Measurements from ENCODE around the gene BCAS3.
"Not testable (repeated sequence)": the region's sequence is repeated elsewhere in the genome, so short reads cannot be mapped to it uniquely, and the experiment has no call there.

The BCAS3 gene

GRCh38 chr17:60944751-60945150, 267.1 kb downstream of the BCAS3 start:
- no peak for DNase-seq

GRCh38 chr17:60947100-60947499, 269.4 kb downstream of the BCAS3 start:
- DNase-seq = no peak

GRCh38 chr17:60947543-60947942, 269.9 kb downstream of the BCAS3 start:
- no peak for DNase-seq

GRCh38 chr17:60952747-60953146, 275.1 kb downstream of the BCAS3 start:
- no peak for DNase-seq

DNA sequence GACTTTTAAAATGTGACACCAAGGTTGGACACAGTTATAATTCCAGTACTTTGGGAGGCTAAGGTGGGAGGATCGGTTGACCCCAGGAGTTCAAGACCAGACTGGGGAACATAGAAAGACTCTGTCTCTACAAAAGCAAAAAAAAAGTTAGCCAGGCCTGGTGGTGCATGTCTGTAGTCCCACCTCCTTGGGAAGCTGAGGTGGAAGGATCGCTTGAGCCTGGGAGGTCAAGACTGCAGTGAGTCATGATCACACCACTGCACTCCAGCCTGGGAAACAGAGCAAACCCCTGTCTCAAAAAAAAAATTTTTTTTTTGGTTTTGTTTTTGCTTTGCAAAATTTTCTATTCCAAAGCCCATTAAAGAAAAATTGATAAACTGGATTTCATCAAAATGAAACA, 281.4 kb downstream of the BCAS3 start:
- no peak for DNase-seq

GRCh38 chr17:60959696-60960095, 282.0 kb downstream of the BCAS3 start:
- DNase-seq = no peak

- no peak for DNase-seq
Observed at GRCh38 chr17:60960398-60961065, 282.9 kb downstream of the BCAS3 start.

DNA sequence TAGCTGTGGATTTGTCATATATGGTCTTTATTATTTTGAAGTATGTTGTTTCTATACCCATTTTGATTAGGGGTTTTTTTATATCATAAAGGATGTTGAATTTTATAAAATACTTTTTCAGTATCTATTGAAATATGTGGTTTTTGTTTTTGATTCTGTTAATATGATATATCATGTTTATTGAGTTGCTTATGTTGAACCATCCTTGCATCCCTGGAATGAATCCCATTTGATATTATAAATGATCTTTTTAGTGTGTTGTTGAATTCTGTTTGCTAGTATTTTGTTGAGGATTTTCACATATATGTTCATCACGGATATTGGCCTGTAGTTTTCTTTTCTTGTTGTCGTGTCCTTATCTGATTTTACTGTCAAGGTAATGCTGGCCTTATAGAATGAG, 286.5 kb downstream of the BCAS3 start:
- no peak for DNase-seq

DNA sequence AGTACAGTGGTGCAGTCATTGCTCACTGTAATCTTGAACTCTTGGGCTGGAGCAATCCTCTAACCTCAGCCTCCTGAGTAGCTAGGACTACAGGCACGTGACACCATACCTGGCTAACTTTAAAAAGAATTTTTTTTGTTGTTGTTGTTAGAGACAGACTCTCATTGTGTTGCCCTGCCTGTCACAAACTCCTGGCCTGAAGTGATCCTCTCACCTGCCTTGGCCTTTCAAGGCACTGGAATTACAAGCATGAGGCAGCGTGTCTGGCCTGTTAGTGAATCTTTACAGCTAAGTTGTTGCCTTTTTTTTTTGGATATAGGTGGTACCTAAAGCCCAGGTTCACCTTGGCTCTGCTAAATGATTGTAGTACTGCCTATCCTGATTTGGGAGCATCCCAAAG, 290.6 kb downstream of the BCAS3 start:
- no peak for DNase-seq

GRCh38 chr17:60969500-60970037, 291.9 kb downstream of the BCAS3 start:
- no peak for DNase-seq

- DNase-seq = no peak
Observed at GRCh38 chr17:60970741-60971140, 293.1 kb downstream of the BCAS3 start.

- peak; percentile 4 to 8 for DNase-seq
Observed at GRCh38 chr17:60971515-60972369, 294.1 kb downstream of the BCAS3 start.

DNA sequence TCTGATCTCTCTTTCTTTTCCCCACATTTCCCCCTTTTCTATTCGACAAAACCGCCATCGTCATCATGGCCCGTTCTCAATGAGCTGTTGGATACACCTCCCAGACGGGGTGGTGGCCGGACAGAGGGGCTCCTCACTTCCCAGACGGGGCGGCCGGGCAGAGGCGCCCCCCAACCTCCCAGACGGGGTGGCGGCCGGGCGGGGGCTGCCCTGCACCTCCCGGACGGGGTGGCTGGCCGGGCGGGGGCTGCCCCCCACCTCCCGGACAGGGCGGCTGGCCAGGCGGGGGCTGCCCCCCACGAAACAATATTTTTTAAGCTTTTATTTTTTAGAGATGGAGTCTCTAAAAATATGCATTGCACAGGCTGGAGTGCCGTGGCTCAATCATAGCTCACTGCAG, 299.2 kb downstream of the BCAS3 start:
- DNase-seq = not testable (repeated sequence)

DNA sequence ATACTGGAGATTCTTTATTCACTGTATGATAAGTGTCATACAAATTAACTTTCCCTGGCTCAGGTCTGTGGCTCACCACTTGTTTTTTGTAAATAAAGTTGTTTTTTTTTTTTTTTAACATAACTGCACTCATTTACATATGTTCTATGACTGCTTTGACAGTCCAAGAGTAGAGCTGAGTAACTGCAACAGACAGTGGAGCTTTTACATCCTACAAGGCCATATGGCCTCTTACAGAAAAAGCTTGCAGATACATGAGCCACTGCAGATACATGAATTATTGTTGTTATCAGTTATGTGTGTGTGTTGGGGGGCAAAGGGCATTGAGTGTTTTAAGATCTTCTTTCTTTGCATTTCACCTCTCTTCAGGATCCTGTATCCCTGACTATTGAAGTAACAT, 311.7 kb downstream of the BCAS3 start:
- DNase-seq = no peak

GRCh38 chr17:60989846-60990245, 312.2 kb downstream of the BCAS3 start:
- no peak for DNase-seq

DNA sequence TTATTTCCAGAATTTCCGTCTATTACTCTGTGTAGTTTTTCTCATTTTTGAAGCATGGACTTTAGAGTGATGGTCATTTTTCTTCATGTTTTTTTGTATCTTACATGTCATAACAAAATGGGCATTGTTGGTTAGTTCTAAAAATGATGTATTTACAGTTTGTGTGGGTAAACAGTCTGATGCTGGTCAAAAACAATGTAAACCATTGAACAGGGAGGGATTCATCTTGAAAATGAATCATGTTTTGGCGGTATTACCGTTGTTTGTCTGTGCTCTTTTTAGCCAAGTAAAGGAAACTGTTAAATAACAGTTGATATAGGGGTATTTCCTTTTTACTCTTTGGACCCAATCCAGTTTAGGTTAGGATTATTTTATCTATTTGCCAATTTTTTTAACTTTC, 315.8 kb downstream of the BCAS3 start:
- no peak for DNase-seq

GRCh38 chr17:60995680-60996079, 318.0 kb downstream of the BCAS3 start:
- no peak for DNase-seq

- no peak for DNase-seq
Observed at GRCh38 chr17:61000911-61001310, 323.3 kb downstream of the BCAS3 start.

DNA sequence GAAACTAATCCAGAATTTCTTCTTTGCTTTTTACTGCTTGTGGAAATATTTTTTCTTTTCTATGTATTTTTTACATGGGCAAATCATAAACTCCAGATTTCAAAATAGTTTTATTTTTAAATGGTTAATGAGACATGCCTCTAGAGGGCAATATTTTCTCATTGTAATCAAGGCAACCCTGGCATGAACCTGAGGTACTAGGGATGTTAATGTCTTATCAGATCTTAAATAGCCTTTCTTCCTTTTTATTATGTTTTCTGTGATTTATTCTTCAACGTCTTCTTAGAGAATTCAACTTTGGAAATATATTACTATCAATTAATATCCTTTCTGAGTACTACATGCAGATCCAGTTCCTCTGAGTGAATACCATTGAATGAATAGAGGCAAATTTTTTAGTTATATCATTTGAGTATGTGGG, 324.7 kb downstream of the BCAS3 start:
- no peak for DNase-seq

GRCh38 chr17:61005358-61005757, 327.7 kb downstream of the BCAS3 start:
- no peak for DNase-seq

DNA sequence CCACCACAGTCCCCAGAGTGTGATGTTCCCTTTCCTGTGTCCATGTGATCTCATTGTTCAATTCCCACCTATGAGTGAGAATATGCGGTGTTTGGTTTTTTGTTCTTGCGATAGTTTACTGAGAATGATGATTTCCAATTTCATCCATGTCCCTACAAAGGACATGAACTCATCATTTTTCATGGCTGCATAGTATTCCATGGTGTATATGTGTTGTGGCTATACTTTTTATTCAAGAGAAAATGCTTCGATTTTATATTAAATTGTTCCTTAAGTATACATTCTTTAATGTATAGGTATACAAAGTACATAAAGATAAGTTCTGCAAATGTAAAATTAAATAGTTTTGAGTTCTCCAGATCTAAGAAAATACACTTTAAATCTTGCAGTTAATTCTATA, 328.3 kb downstream of the BCAS3 start:
- not testable (repeated sequence) for DNase-seq

DNA sequence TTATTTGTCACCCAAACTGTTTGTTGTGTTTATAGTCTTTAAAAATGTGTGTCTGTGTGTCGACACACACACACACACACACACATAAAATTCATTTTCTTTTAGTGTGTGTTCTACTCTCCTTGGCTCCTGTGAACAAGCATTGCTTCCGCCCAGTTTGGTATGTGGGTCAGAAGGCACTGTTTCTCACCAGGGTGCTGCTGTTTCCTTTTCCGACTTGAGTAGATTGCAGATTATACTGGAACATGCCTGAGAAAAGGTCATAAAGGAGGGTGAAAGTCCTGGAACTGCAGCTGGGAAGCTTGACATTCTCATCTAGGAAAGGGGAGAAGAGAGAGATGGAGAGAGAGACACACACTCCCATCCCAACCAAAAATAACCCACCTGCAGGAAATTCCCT, 330.3 kb downstream of the BCAS3 start:
- no peak for DNase-seq

DNA sequence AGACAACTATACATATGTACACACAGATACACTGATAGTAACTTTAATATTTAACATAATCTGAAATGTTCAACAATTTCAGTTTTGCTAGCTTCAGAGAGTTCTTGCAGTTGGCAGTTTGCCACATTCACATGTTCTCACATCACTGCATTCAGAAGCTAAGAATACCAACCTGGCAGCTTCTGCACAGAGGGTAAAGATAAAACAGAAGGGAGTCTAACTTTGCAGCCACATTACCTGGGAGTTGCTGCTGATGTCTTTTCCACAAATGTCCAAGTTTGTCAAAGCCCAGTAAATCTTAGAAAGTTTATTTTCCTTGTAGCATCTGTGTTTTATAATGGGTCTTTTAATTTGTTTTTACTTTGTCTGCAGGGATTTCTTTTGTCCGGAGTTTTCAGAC, 332.0 kb downstream of the BCAS3 start:
- DNase-seq = no peak

DNA sequence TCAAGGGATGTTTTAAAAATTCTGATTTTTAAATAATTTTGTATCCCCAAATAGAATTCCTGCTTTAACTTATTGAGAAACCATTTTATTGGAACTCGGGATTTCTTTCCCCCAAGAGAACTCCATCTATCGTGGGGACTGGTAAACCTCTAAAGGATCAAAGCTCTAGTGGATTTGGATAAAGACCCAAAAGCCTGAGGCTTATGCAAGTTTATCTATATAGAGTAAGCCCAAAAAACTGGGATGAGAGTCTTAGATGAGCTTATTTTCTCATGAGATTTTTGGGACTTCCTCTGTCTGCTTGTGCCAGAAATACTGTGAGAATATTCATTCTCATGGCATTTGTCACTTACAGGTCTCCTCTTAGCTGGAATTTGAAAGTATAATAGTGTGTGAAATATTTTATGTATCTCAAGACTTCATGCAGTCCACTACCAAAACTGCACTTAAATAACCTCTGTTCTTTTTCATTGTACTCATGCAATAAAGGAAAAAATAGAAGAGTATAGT, 333.1 kb downstream of the BCAS3 start:
- DNase-seq = no peak

Measured in activated CD4-positive, alpha-beta T cell treated with anti-CD3 and anti-CD28 coated beads, Interleukin-2, amount 50 U/mL, for 4 hours (primary cell).